Right atrium auricular region (tissue), 2 donors: ENCODE results near the gene NOS1. TPM values are rescaled to one million over a fixed set of nuclear protein-coding genes. Genes with fewer than 3 reads are reported as not detected.

ENCODE experiments used
- DNase-seq: peaks from one replicate; pipeline ENCODE4 v3.0.0-alpha.2; 2019; ENCODE audit warnings: low spot score
- H3K27ac ChIP-seq, 2 donors: fragments of 200-600 bp; sonication (generic); 1 replicate in 1 of 2; 2 replicates in 1 of 2; pipeline ENCODE4 v1.5.1; 2016 to 2019
- H3K27me3 ChIP-seq, 2 donors: fragments of 200-600 bp; sonication (generic); one replicate each; pipeline versions ENCODE4 v1.5.1 to v1.6.0; 2017 to 2019
- H3K36me3 ChIP-seq: fragments of 200-600 bp; sonication (generic); one replicate; pipeline ENCODE4 v1.5.1; 2016
- H3K4me1 ChIP-seq, 2 donors: fragments of 200-600 bp; sonication (generic); one replicate each; pipeline versions ENCODE4 v1.5.1 to v1.6.0; 2017 to 2019
- H3K4me3 ChIP-seq, 2 donors: fragments of 200-600 bp; sonication (generic); 1 replicate in 1 of 2; 2 replicates in 1 of 2; pipeline ENCODE4 v1.5.1; 2017 to 2019; ENCODE audit warnings: mild to moderate bottlenecking in 1 of 2, moderate library complexity in 1 of 2
- H3K9me3 ChIP-seq, 2 donors: fragments of 200-600 bp; sonication (generic); one replicate each; pipeline ENCODE4 v1.5.1; 2019
- total RNA-seq, 2 donors: library from RNA; depleted of rRNA; stranded (reverse); fragments of >200 nt; gene quantifications; one replicate each; pipeline ENCODE4 v1.1.0, GENCODE V29; 2016
- TF ChIP-seq, protein P1 (sequence below), 2 donors: fragments of 200-600 bp; sonication (generic); IDR thresholded peaks; one replicate each; pipeline ENCODE4 v1.5.1; 2019; ENCODE audit warnings: antibody characterized with exemption in 2 of 2

Gene NOS1
- total RNA-seq, 2 donors from 2014 or later = 0.04 to 0.67 TPM

DNA sequence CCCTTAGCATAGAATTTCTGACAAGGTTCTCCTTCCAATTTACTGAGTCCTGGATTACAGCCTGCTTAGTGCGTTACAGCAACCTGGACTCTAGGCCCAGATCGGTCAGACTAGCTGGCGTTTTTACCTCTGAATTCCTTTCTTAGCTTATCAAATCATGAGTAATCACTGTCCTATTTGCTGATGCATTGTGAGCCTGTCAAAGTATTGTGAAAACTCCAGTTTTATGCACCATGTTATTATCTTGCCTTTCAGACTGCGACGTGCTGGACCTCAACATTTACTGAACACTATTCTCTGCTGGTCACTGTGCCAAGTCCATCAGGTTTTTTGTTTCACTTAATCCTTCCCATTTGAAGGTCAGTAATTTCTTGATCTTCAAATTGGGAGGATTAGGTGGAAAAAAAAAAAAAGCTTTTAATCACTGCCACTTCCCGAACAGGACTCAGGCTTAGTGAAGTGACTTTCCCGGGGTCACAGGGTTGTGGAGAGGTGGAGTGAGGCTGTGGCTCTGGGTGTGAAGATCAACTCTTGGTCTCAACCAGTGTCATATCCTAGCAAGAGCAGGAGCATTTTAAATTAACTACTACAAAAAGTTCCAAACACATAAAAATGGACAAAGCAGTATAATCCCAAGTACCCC lies 202.4 kb downstream of the NOS1 start:
- TF ChIP-seq, protein P1, sequence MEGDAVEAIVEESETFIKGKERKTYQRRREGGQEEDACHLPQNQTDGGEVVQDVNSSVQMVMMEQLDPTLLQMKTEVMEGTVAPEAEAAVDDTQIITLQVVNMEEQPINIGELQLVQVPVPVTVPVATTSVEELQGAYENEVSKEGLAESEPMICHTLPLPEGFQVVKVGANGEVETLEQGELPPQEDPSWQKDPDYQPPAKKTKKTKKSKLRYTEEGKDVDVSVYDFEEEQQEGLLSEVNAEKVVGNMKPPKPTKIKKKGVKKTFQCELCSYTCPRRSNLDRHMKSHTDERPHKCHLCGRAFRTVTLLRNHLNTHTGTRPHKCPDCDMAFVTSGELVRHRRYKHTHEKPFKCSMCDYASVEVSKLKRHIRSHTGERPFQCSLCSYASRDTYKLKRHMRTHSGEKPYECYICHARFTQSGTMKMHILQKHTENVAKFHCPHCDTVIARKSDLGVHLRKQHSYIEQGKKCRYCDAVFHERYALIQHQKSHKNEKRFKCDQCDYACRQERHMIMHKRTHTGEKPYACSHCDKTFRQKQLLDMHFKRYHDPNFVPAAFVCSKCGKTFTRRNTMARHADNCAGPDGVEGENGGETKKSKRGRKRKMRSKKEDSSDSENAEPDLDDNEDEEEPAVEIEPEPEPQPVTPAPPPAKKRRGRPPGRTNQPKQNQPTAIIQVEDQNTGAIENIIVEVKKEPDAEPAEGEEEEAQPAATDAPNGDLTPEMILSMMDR (IDR thresholded peaks at IDR 0.05) = no peak
- no peak overlapping the region for H3K27ac ChIP-seq
- no peak for DNase-seq
- no peaks in the 10 kb centered on the region for H3K27me3 ChIP-seq
- H3K4me3 ChIP-seq = no peak overlapping the region
- no peaks in the 10 kb centered on the region for H3K4me1 ChIP-seq
- H3K36me3 ChIP-seq = peaks cover 96% of the 10 kb centered on the region
- no peaks in the 10 kb centered on the region for H3K9me3 ChIP-seq

Other genes starting within 250 kb of the NOS1 start
- 10 to 100 TPM; 43.5 to 77.9 TPM for gene FBXO21, start 171.2 kb downstream of the NOS1 start, total RNA-seq